HG03280 (cell line): ENCODE data around the gene KCNJ12.

Experiments used
- ATAC-seq: cut with Tn5 transposase; IDR thresholded peaks from one replicate; pipeline ENCODE4 v1.9.1; 2021; ENCODE audit warnings: mild to moderate bottlenecking, moderate library complexity; ENCODE audit not compliant: unreplicated experiment

The KCNJ12 gene

DNA sequence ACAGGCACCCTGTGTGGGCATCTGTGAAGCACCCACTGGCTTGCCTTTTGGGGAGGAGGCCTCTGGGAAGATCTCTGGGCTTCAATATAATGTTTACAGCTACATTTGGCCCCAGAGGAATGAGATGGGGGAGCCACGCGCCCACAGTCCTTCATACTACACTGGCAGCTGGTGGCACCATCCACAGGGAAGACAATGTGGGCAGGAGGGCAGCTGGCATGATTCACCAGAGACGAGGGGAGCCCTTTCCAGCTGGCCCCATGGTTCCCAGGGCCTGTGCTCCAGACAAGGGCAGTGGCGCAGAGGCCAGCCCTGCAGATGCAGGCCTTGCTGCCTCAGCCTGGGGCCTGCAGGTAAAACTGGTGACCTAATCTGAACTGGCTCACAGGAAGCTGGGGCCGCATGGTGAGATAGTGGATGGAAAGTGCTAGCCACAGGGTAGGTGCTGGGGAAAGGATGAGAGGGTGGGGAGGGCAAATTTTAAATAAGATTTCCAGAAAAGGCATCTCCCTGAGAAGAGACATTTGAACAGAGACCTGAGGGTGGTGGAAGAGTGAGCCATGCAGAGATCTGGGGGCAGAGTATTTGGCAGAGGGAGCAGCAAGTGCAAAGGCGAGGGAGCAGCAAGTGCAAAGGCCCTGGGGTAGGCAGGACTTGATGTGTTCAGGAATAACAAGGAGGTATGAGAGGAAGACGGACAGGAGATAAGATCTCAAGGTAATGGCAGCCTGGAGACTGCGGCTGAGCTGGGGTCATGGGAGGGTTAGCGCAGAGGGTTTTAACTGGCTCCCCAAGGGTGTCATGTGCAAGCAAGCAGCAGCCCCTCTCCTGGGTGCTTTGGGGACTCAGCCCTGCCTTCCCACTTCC lies 12.1 kb upstream of the KCNJ12 start:
- ATAC-seq, result no peak

DNA sequence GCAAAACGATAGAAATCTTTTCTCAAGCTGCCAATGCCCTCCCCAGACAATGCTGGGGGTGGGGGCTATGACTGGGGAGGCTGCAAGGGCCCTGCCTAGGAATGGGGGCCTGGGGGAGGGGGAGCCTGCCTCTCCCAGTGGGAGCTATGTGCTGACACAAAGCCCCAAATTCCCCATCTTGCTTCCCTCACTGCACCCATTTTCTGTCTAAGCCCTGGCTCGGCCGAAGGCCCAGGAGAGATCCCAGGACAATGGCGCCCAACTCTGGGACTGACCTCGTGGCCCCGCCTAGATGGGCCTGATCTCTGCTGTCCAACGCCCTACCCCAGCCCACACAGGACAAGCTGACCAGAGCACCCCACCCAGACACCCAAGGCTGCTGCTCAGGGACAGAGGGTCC lies 11.1 kb upstream of the KCNJ12 start:
- no peak for ATAC-seq

DNA sequence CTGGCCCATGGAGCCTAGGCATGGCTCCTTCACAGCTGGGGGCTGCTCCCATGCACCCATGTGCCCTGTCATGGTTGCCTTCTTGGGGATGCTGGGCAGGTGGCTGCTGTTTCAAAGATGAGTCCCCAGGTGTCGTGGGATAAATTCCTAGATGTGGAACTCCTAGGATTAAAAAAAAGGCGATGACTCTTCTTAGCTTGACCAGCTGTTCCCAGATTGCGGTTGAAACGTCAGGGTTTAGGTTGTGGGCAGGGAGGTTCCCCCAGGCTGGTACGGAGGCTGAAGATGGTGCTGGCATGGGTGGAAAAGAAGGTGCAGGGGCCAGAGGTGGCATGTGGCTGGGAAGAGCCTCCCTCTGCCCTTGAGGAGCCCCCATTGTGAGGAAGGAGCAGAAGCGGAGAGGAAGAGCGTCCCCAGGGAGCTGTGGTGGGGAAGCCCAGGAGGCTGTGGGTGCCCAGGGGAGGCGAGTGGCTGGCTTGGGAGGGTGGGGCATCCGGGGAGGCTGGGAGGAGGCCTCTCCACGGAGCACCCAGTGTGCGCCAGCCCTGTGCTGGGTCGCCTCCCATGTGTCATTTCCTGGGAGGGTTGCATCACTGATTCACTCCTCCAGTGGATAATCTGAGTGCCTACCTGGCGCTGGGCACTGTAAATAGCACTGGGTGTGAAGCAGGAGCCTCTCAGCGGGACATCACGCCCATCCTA lies 7.5 kb upstream of the KCNJ12 start:
- ATAC-seq, result no peak

GRCh38 chr17:21369395-21369794 lies 6.8 kb upstream of the KCNJ12 start:
- ATAC-seq, result no peak

GRCh38 chr17:21370430-21370829 lies 5.7 kb upstream of the KCNJ12 start:
- ATAC-seq, result no peak

- no peak for ATAC-seq
Measured at GRCh38 chr17:21371511-21372081, 4.6 kb upstream of the KCNJ12 start.

GRCh38 chr17:21372256-21372954 lies 3.8 kb upstream of the KCNJ12 start:
- ATAC-seq, result no peak

- no peak for ATAC-seq
Measured at GRCh38 chr17:21373036-21373435, 3.1 kb upstream of the KCNJ12 start.

GRCh38 chr17:21373696-21374440 lies 2.3 kb upstream of the KCNJ12 start:
- ATAC-seq, result no peak

DNA sequence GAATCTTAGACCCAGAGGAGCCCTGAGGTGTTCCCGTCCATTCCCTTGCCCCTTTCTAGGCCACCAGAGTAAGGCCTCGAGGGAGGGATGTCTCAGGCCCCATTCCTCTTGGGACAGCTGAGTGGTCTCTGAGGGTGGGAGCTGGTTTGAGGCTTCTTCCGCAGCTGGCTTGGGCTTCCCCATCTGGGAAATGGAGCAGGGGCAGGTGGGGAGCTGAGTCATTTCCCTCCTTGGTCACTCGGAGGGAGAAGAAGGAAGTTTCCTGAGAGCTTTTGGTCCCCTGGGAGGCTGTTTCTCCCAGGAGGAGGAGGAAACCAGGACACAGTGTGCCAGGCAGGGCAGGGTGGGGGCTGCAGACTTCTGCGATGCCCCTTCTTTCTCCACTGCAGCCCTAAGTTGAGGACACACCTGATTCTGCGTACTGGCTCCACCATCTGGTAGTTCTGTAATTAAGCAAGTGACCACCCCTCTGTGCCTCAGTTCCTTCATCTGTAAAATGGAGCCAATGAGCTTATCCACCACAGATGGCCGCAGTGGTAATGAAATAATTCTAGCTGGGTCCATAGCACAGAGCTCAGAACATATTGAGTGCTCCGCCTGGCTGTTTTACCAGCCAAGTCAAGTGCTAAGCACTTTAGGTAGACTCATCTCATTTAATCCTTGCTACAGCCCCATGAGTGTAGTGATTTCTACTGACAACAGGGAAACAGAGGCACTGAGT lies 1.6 kb upstream of the KCNJ12 start:
- ATAC-seq, result no peak

GRCh38 chr17:21375162-21375560 lies 996 bp upstream of the KCNJ12 start:
- ATAC-seq, result no peak

DNA sequence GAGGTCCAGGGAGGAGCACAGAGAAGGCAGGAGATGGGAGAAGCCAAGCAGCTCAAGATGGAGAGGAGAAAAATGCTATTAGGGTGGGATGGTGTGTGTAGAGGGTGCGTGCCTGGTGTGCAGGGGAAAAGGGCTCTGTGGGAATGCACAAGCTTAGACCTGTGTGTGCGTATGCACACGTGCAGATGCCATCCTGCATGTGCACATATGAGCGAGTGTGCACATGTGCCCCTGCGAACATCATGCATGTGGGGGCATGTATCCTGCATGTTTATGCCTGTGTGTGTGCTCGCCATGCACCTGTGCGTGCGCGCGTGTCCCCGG lies 438 bp upstream of the KCNJ12 start:
- ATAC-seq, result no peak

GRCh38 chr17:21376759-21377690 lies 868 bp downstream of the KCNJ12 start:
- no peak for ATAC-seq

DNA sequence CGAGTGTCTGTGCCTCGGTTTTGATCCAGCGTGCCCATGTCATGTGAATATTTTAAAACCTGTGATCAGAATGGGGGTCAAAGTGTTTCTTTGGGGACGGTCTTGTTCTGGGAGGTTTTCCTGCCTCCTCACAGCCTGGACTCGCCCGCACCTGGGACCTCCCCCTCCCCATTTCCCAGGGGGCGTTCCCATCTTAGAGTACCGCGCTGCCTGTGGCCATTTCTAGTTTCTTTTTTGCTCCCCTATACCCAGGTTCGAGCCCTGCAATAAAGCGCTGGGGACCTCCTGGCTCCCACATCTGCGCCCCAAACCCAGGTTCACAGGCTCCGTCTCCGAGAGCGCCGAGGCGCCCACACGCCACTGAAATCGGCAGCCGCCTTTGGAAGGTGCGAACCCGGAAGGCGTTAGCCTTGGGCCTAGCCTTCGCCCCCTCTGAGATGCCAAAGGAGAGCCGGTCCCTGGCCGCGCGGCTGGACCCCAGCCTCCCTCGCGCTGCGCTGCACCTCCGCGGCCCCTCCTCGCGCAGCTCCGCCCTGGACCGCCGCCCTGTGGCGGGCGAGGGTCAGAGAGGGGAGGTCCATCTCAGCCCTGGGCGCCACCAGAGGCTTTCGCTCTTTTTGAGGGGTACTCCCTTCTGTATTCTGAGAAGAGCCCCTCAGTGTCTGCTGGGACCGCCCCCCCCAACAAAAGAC lies 1.7 kb downstream of the KCNJ12 start:
- no peak for ATAC-seq

GRCh38 chr17:21378553-21378952 lies 2.4 kb downstream of the KCNJ12 start:
- ATAC-seq, result no peak

DNA sequence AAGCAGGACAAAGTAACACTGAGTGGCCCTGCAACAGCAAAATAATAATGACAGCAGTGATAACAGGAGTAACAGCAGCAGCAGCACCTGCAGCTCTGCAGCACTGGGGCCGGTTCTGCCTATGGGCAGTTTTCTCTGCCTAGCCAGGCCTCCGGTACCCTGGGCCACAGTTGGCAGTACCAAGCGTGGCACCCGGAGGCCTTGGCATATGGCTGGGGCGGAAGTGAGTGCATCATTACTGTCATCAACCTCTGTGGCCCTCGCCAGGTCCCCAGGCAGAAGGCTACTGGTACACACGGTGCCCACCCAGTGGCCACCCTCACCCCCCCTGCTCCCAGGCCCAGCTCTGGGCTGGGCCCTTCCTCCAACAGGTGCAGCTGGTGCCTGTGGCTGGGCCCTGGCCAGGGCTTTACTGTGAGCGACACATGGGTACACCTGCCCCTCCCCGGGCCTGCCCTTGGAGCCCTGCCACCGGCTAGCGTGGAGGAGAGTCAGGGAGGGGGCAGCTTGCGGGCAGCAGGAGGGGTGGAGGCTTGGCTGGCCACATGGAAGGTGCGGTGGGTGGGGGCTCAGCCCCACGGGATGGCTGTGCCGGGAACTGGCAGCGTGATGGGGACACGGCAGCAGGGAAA lies 3.0 kb downstream of the KCNJ12 start:
- no peak for ATAC-seq

GRCh38 chr17:21380659-21381058 lies 4.5 kb downstream of the KCNJ12 start:
- ATAC-seq, result no peak

- ATAC-seq, result no peak
Measured at GRCh38 chr17:21381076-21381706, 5.0 kb downstream of the KCNJ12 start.
